Liver (tissue), 3 donors: ENCODE measurements around the gene PLSCR1.

Experiments used
- CTCF ChIP-seq: fragments of 150-350 bp; IDR thresholded peaks from 2 replicates; pipeline ENCODE4 v1.5.1; 2017; ENCODE audit warnings: improper control_type of control experiment, low read depth, low read length; ENCODE audit not compliant: missing input control
- NR2F2 ChIP-seq: IDR thresholded peaks from 2 replicates; pipeline ENCODE4 v1.6.1; 2016; ENCODE audit warnings: antibody characterized with exemption
- donor health status: healthy.
- donor health status: healthy.

GRCh38 chr3:146501752-146502151 is 42.7 kb downstream of the PLSCR1 start:
- no peak for TF ChIP-seq CTCF
- TF ChIP-seq NR2F2: no peak
